Measurements from ENCODE around the gene GALNT14.

- TF ChIP-seq CTCF (IDR thresholded peaks at IDR 0.05) (no peak), POLR2AphosphoS5 (IDR thresholded peaks at IDR 0.05) (no peak), POLR2A (IDR thresholded peaks at IDR 0.05) (no peak)
Measured at GRCh38 chr2:31083234-31083993, 54.8 kb downstream of the GALNT14 start.
